Measurements from ENCODE around the gene FBXO2.

The FBXO2 gene

GRCh38 chr1:11658542-11658941 is 4.3 kb upstream of the FBXO2 start:
- no peak for TF ChIP-seq CTCF (conservative IDR thresholded peaks at IDR 0.05)
- no peak overlapping the region for H3K27ac ChIP-seq

DNA sequence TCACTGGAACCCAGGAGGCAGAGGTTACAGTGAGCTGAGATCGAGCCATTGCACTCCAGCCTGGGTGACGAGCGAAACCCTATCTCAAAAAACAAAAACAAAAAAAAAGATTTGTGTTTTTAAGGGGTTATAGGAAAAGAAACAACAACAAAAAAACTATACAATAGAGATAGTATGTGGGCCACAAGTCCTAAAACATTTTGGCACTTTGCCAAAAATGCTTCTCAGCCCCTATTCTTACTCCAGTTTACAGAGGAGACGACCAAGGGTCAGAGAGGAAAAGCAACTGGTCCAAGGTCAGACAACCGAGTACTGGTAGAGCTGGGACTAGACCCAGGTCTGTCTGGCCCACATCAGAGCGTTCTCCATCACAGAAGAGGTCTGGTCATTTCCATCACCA is 3.4 kb upstream of the FBXO2 start:
- H3K27ac ChIP-seq: no peak overlapping the region
- no peak for TF ChIP-seq CTCF (conservative IDR thresholded peaks at IDR 0.05)

- no peak for TF ChIP-seq CTCF (conservative IDR thresholded peaks at IDR 0.05)
- H3K27ac ChIP-seq: peak overlapping the region; percentile 67; the same call in 1 of the 2 replicates
Measured at GRCh38 chr1:11654939-11655808, 945 bp upstream of the FBXO2 start.

GRCh38 chr1:11653861-11654136 is 430 bp downstream of the FBXO2 start:
- H3K27ac ChIP-seq: peak overlapping the region; percentile 67; the same call in 1 of the 2 replicates
- TF ChIP-seq CTCF (conservative IDR thresholded peaks at IDR 0.05): no peak

DNA sequence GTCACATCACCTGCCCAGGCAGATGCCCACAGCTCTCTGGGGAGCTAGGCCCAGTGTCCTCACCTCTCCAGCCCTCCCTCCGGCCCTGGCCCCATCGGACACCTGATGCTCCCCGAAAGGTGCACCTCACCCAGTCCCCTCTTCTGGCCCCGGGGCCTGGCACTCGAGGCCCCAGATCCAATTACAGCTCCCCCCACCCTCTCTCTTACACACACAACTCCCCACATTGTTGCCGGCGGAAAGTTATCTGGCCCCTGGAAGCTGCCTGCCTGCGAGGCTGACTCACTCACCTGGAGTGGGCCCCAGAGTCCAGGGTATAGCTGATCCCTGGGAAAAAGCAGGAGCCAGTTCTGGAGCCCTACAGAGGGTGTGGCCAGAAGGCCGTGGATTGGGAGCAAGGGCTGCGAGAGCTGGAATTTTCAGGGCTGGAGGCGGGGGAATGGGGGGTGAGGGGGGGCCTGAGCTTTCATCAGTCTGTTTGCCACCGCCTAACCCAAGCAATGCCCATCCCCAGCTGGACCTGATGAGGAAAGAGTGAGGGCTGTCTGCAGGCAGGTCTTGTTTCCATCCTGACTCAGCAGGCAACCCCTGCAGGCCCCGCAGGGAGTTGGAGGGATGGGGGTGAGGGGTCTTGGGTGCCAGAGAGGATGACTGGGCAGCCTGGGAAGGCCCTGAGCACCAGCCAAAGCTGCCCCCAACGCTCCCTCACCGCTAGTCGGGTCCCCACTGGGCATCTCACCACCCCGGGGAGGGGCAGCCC is 948 bp downstream of the FBXO2 start:
- no peak for TF ChIP-seq CTCF (conservative IDR thresholded peaks at IDR 0.05)
- H3K27ac ChIP-seq: no peak overlapping the region; the same call in 1 of the 2 replicates

DNA sequence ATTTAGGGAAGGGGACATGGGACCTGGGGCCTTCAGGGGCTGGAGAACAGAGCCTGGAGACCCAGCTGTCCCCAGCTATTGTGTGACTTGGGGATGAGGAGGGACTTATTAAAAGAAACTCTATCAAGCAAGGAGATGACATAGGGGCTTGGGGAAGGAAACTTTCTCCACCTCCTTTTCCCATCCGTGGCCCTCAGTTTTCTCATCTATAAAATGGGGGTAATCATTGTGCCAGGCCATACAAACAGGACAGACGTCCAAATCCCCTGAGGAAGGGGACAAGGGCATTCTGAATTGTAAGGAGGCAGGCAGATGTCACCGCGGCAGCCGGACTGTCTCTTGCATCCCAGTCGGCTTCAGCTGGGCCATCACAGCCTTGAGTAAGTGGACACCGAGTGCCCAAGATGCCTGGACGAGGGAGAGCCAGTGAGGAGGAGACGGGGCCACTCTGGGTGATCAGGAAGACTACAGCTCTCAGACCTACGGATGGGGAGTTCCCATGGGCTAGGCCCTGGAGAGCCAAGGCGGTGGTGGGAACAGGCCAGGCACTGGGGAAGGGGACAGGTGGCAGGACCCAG is 1.9 kb downstream of the FBXO2 start:
- TF ChIP-seq CTCF (conservative IDR thresholded peaks at IDR 0.05): no peak

GRCh38 chr1:11651017-11651416 is 3.2 kb downstream of the FBXO2 start:
- H3K27ac ChIP-seq: peak overlapping the region; percentile 52; the same call in 1 of the 2 replicates
- TF ChIP-seq CTCF (conservative IDR thresholded peaks at IDR 0.05): no peak

More for the DNA sequence above, 1.9 kb downstream of the FBXO2 start:
- no peak overlapping the region for H3K27ac ChIP-seq

Measured in VCaP (cell line).